Retinal pigment epithelial cell (primary cell): ENCODE data around the gene PIBF1.

Experiments used
- DNase-seq: peaks from one replicate; pipeline ENCODE4 v3.0.0-alpha.2; 2010; ENCODE audit warnings: low read depth
- H3K4me3 ChIP-seq: 2 replicates; pipeline ENCODE4 v1.5.1; 2011; ENCODE audit warnings: mild to moderate bottlenecking, low read length, control low read depth, moderate library complexity
- TF ChIP-seq, protein P1 (sequence below): conservative IDR thresholded peaks from 2 replicates; pipeline ENCODE4 v1.5.1; 2011; ENCODE audit warnings: low read depth, low read length, control low read depth, inconsistent platforms

Gene PIBF1

DNA sequence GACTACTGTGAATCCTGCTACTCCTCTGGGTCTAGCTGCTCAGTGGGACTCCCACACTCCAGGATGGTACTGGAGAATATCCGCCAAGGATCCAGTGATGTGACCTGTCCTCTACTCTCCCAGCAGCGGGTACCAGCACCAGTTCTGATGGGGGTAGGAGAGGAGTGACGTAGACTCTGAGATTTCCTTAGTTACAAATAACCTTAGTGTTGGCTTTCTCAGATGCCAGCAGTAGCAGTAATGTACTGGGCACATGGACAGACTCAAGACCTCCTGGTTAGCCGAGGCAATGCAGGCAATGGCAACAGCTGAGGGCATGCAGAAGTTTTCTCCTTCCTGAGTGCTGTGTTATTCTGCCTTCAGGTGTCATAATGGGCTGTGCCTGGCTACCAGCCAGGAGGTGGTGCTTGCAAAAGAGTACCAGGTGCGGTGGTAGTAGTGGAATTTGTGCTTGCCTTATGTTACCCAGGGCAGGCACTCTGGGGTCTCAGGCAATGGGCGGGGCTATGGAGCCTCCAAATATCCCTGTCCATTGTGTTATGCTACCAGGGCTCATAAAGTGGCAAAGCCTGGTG, 171.5 kb downstream of the PIBF1 start:
- H3K4me3 ChIP-seq, result no peak overlapping the region
- TF ChIP-seq, protein P1, sequence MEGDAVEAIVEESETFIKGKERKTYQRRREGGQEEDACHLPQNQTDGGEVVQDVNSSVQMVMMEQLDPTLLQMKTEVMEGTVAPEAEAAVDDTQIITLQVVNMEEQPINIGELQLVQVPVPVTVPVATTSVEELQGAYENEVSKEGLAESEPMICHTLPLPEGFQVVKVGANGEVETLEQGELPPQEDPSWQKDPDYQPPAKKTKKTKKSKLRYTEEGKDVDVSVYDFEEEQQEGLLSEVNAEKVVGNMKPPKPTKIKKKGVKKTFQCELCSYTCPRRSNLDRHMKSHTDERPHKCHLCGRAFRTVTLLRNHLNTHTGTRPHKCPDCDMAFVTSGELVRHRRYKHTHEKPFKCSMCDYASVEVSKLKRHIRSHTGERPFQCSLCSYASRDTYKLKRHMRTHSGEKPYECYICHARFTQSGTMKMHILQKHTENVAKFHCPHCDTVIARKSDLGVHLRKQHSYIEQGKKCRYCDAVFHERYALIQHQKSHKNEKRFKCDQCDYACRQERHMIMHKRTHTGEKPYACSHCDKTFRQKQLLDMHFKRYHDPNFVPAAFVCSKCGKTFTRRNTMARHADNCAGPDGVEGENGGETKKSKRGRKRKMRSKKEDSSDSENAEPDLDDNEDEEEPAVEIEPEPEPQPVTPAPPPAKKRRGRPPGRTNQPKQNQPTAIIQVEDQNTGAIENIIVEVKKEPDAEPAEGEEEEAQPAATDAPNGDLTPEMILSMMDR, result no peak
- DNase-seq, result no peak

DNA sequence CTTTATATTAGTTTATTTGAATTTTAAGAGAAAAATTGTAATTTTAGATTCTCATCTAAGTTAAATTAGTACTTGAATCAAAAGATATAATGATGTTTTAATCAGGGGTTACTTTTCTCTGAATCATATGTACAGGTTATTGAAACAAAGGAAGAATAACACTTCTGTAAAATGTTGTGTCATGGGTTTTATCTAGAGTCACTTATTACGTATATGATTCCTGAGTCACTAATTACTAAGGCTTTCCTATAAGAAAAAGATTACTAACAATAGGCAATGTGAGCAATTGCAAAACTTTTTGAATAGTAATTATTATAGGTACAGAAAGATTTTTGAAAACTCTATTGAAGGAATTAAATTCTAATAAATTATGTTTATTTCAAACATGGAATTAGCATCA, 177.7 kb downstream of the PIBF1 start:
- TF ChIP-seq, protein P1, result no peak
- DNase-seq, result no peak
- H3K4me3 ChIP-seq, result no peak overlapping the region

DNA sequence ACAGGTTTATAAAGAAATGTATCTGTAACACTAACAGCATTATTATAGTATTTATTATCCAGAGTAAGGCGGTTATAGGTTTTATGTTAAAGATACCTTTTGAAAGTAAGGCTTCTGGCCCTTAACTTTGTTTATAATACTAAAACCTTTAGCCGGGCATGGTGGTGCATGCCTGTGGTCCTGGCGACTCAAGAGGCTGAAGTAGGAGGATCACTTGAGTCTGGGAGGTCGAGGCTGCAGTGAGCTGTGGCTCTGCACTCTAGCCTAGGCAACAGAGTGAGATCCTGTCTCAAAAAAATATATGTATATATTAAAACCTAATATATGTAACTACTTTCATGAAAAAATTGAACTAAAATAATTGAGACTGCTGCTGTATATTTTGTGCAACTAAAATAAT, 178.2 kb downstream of the PIBF1 start:
- DNase-seq, result no peak
- H3K4me3 ChIP-seq, result no peak overlapping the region
- TF ChIP-seq, protein P1, result no peak

DNA sequence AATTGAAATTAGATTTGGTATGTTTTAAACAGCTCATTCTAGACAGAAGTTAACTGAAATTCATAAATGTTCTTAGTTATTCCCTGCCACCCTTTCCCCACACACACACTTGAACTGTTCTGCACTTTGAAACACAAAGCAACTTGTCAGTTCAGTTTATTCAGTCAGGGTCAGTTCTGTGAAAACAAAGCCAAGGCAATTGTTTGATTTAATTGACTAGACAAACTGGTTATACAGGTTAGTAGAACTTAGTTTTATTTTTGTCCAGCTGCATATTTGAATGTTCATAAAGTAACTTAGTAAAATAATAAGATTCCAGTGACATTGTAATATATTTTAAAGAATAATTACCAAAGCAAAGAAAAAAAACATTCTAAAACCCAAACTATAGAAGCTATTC, 178.6 kb downstream of the PIBF1 start:
- H3K4me3 ChIP-seq, result no peak overlapping the region
- TF ChIP-seq, protein P1, result no peak
- no peak for DNase-seq

DNA sequence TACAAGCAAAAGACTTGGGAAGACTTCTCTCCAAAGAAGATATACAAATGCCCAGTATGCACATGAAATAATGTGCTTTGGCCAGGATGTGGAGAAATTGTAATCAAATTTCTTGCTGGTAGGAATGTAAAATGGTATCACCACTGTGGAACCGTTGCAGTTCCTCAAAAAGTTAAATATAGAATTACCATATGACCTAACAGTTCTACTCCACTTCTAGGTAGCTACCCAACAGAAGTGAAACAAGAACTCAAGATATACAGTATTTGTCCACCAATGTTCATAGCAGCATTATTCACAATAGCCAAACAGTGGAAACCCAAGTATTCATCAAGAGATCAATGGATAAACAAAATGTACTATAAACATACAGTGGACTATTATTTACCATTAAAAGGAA, 181.8 kb downstream of the PIBF1 start:
- TF ChIP-seq, protein P1, result no peak
- DNase-seq, result no peak
- no peak overlapping the region for H3K4me3 ChIP-seq

DNA sequence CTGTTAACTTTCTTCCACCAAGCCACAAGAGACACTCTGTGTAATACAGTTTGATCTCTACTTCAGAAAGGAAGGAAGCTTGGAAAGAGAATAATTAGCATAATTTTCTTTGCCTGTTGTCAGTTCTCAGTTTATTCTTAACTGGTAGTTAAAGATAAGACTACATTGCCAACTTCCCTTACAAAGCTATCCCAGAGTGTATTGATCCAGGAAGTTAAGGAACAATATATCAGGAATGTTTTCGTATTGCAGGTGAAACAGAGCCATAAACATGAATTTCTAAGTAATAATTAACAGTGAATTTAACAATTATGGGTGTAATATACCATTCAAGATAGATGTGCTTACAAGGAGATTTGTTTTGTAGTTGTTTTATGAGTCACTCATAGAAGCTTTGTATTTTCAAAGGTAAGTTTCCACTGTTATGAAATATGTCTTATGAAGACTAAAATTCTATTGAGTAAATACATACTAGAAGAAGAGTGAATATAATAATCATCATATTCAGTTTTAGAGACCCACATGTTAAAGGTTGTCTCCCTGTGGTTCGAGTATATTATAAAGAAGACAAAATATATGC, 188.5 kb downstream of the PIBF1 start:
- H3K4me3 ChIP-seq, result no peak overlapping the region
- no peak for DNase-seq
- TF ChIP-seq, protein P1, result no peak

DNA sequence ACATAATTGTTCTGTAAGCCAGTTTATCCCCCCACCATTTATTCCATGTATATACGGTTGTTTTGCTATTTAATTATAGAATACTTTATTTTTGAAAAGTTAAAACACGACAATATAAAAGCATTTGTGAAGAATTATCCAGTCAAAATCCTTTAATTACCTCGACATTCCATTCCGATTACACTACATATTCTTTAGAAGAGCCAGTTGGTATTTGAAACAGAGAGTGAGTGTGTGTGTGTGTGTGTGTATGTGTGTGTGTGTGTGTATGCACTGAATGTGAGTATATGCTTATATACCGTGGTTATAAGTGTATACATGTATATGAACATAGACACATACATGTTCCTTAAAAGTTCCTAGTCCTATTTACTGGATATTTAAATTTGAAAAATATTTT, 189.0 kb downstream of the PIBF1 start:
- H3K4me3 ChIP-seq, result no peak overlapping the region
- TF ChIP-seq, protein P1, result no peak
- DNase-seq, result peak; percentile 74
